Activated naive CD4-positive, alpha-beta T cell treated with anti-CD3 and anti-CD28 coated beads for 36 hours (primary cell): ENCODE results near the gene DPM1. TPM values are rescaled to one million over a fixed set of nuclear protein-coding genes. Genes with fewer than 3 reads are reported as not detected.
A peak's percentile ranks its signal among the peaks of the same experiment; 100 is the strongest.

Source experiments
- CTCF ChIA-PET: fragments of 350-600 bp; sonication (Branson Sonifier 250); formaldehyde crosslinking; loops from one replicate; lab custom pipeline; 2021; ENCODE audit warnings: antibody characterized with exemption; lab: Charles Lee
- DNase-seq: peaks from one replicate; pipeline ENCODE4 v3.0.0-alpha.2; 2020
- H3K27ac Mint-ChIP-seq: one replicate; pipeline ENCODE4 v1.8.0; 2021; ENCODE audit warnings: mild to moderate bottlenecking, mixed read lengths
- H3K27me3 Mint-ChIP-seq: one replicate; pipeline ENCODE4 v1.8.0; 2021; ENCODE audit warnings: low read depth, mixed read lengths
- H3K36me3 Mint-ChIP-seq: one replicate; pipeline ENCODE4 v1.8.0; 2021; ENCODE audit warnings: low read depth, mixed read lengths
- H3K4me1 Mint-ChIP-seq: one replicate; pipeline ENCODE4 v1.8.0; 2021; ENCODE audit warnings: low read depth, mixed read lengths
- H3K4me3 Mint-ChIP-seq: one replicate; pipeline ENCODE4 v1.8.0; 2021; ENCODE audit warnings: mild to moderate bottlenecking, moderate library complexity, mixed read lengths
- H3K9me3 Mint-ChIP-seq: one replicate; pipeline ENCODE4 v1.8.0; 2021; ENCODE audit warnings: mixed read lengths
- intact Hi-C: fragments of 100-400 bp; cut with micrococcal nuclease; formaldehyde crosslinking; loops from one replicate; pipeline ENCODE4 v1.15.1; 2023
- total RNA-seq, 2 experiments: library from RNA; stranded (reverse); gene quantifications; one replicate each; pipeline ENCODE4 v1.2.3, GENCODE V29; 2021

Gene DPM1
- total RNA-seq, 2 experiments from 2014 or later = 64.8 to 66.1 TPM

DNA sequence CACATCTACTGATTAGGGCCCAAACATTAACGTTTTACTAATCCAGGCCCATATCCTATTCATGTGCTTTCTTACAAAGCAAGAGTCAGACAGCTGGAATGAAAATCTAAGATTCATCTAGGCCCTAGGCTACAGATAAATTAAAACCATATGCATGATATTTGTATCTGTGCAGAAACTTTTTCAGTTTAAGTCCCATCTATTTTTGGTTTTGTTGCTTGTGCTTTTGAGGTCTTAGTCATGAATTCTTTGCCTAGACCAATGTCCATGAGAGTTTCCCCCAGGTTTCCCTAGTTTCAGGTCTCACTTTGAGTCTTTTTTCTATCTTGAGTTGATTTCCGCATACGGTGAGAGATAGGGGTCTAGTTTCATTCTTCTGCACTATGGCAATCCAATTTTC lies 47.3 kb downstream of the DPM1 start:
- H3K27me3 Mint-ChIP-seq = no peaks in the 10 kb centered on the region
- CTCF ChIA-PET = interaction anchor here (0.9 to 2.2 kb wide), 4 partner anchors 18 to 161 kb away, joined by 3 to 7 read pairs (median 6); partner anchors contain the start of genes ADNP and BCAS4
- peaks cover 26% of the 10 kb centered on the region for H3K36me3 Mint-ChIP-seq
- no peaks in the 10 kb centered on the region for H3K9me3 Mint-ChIP-seq
- H3K27ac Mint-ChIP-seq = peak overlapping the region; percentile 73
- H3K4me1 Mint-ChIP-seq = peaks cover 68% of the 10 kb centered on the region
- no peak for DNase-seq
- intact Hi-C loops = loop anchor here (5.0 kb wide), 1 partner anchor 94 kb away; no protein-coding TSS in a partner anchor
- H3K4me3 Mint-ChIP-seq = no peak overlapping the region

DNA sequence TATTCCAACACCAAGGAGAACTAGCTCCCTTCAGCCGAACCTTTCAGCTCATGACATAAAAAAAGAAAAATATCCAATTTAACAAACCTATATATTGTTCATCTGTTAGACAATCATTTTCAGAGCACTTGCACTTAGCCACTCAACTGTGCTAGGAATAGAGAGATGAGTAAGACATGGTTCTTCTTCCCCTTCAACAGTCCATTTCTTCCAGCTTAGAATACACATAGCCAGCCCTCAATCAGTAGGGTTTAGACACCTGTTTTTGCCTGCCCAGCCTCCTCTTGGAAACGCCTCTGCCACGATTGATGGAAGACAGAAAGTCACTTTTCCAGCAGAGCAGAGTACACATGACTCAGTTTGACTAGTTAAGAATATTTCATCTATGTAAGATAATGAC lies 48.9 kb downstream of the DPM1 start:
- CTCF ChIA-PET = interaction anchor here (1.4 to 1.6 kb wide), 3 partner anchors 9 to 160 kb away, joined by 4 to 6 read pairs (median 5); no protein-coding TSS in a partner anchor
- no peaks in the 10 kb centered on the region for H3K9me3 Mint-ChIP-seq
- intact Hi-C loops = no loop called here
- peaks cover 64% of the 10 kb centered on the region for H3K4me1 Mint-ChIP-seq
- H3K27me3 Mint-ChIP-seq = no peaks in the 10 kb centered on the region
- H3K27ac Mint-ChIP-seq = peak overlapping the region; percentile 54
- no peak for DNase-seq
- peaks cover 27% of the 10 kb centered on the region for H3K36me3 Mint-ChIP-seq
- no peak overlapping the region for H3K4me3 Mint-ChIP-seq

DNA sequence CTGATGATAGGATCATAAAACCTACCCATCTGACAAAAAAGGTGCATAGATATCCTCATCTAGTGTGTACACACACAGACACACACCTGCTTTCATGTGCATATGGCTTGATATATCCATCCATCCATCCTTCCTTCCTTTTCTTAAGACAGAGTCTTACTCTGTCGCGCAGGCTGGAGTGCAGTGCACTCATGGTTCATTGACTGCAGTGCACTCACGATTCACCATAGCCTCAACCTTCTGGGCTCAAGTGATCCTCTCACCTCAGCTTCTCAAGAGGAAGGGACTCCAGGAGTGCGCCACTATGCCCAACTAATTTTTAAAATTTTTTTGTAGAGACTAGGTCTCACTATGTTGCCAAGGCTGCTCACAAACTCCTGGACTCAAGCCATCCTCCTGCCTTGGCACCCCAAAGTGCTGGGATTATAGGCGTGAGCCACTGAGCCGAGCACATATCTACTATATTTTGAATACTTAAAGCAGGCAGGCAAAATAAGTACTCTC lies 54.2 kb downstream of the DPM1 start:
- CTCF ChIA-PET = interaction anchor here (1.4 kb wide), 1 partner anchor 25 kb away, joined by 4 read pairs; no protein-coding TSS in a partner anchor
- DNase-seq = no peak
- Mint-ChIP-seq H3K9me3 (no peaks in the 10 kb centered on the region), H3K36me3 (peaks cover 28% of the 10 kb centered on the region), H3K27me3 (no peaks in the 10 kb centered on the region), H3K27ac (peak overlapping the region; percentile 53), H3K4me1 (peaks cover 35% of the 10 kb centered on the region), H3K4me3 (no peak overlapping the region)
- intact Hi-C loops = no loop called here

DNA sequence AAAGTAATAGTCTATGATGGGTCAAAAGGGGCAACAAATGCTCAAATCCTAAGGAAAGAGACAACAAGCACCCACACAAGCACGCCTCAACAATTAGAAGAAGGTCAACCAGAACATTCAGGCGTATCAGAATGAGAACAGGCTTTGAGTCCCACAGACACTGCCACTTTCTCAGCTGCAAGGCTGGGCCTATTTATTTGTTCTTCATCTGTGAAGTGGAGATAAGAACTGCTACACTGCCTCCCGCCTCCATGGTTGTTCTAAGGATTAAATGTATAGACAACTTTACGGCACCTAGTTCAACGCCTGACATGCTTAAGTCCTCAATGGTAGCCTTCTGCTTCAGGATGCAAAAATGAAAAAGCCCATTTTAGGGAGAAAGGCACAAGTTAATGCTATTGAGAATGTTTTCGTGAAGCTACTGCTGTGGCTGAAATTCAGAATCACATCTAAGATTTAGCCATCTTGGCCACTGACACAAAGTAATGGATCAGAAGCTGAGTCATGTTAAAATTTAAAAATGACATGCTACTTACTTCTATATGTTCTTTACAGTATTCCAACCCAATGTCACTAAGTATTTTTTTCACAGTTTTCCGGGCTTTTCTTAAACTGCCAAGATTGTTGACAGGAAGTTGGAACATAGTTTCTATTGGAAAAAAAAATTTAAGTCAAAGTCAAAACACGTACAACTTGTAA lies 54.8 kb downstream of the DPM1 start:
- no peak for DNase-seq
- Mint-ChIP-seq H3K36me3 (peaks cover 29% of the 10 kb centered on the region), H3K4me3 (no peak overlapping the region), H3K27ac (peak overlapping the region; percentile 53), H3K4me1 (peaks cover 33% of the 10 kb centered on the region), H3K9me3 (no peaks in the 10 kb centered on the region), H3K27me3 (no peaks in the 10 kb centered on the region)
- intact Hi-C loops = loop anchor here (1.0 kb wide), 1 partner anchor 11 kb away; no protein-coding TSS in a partner anchor
- CTCF ChIA-PET = interaction anchor here (1.4 kb wide), 1 partner anchor 26 kb away, joined by 4 read pairs; no protein-coding TSS in a partner anchor

DNA sequence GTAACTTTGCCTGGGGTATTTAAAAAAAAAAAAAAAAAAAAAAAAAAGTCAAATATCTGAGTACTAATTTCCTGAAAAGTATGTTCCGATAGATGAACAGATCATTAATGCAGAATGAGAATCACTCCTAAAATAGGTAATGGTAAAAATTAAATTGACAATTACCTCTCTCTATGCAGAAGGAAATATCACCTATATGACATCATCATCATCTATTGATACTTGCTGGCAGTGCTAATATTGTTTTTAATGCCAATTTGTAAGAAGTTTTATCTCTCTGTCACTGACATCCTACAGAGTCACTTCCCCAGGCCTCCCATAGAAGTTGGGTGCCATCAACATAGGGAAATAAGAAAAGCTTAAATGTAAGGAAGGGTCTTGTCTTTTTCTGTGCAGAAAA lies 57.0 kb downstream of the DPM1 start:
- H3K27ac Mint-ChIP-seq = no peak overlapping the region
- H3K9me3 Mint-ChIP-seq = no peaks in the 10 kb centered on the region
- H3K4me1 Mint-ChIP-seq = peaks cover 26% of the 10 kb centered on the region
- H3K36me3 Mint-ChIP-seq = peaks cover 32% of the 10 kb centered on the region
- no peak overlapping the region for H3K4me3 Mint-ChIP-seq
- DNase-seq = no peak
- H3K27me3 Mint-ChIP-seq = no peaks in the 10 kb centered on the region
- CTCF ChIA-PET = interaction anchor here (0.6 to 1.6 kb wide), 2 partner anchors 9 to 173 kb away, joined by 4 to 5 read pairs; no protein-coding TSS in a partner anchor
- intact Hi-C loops = no loop called here

DNA sequence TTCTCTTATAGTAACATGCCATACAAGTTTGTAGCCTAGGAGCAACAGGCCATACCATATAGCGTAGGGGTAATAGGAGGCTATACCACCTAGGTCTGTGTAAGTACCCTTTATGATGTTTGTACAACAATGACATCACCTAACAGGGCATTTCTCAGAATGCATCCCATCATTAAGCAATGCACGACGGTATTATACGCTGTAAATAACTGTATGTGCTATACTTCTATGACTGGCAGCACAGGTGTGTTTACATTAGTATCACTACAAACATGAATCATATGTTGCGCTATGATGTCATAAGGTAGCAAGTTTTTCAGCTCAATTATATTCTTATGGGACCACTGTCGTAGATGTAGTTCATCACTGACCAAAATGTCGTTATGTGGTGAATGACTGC lies 58.1 kb downstream of the DPM1 start:
- no peak overlapping the region for H3K27ac Mint-ChIP-seq
- H3K4me3 Mint-ChIP-seq = no peak overlapping the region
- no peaks in the 10 kb centered on the region for H3K27me3 Mint-ChIP-seq
- DNase-seq = no peak
- H3K36me3 Mint-ChIP-seq = peaks cover 34% of the 10 kb centered on the region
- peaks cover 20% of the 10 kb centered on the region for H3K4me1 Mint-ChIP-seq
- H3K9me3 Mint-ChIP-seq = no peaks in the 10 kb centered on the region
- intact Hi-C loops = no loop called here
- CTCF ChIA-PET = interaction anchor here (1.3 to 1.6 kb wide), 2 partner anchors 10 to 30 kb away, joined by 3 to 4 read pairs; no protein-coding TSS in a partner anchor

DNA sequence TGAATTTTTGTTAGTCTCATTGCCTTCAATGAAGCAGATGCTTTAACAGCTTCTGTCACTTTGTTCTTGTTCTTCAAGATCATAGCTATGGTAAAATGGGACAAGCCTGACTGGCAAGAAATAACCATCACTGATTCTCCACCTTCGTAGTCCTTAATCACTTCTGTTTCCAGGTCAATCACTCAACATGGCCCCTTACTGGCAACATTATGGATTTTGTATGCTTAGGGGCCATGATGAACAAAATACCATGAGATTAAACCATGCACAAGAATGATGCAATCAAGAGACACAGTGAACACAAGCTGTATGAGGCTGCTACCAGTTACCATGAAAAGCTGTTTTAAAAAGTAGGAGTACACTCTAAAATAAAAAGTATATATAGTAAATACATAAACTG lies 59.9 kb downstream of the DPM1 start:
- peaks cover 15% of the 10 kb centered on the region for H3K4me1 Mint-ChIP-seq
- DNase-seq = no peak
- CTCF ChIA-PET = interaction anchor here (1.4 to 1.9 kb wide), 2 partner anchors 31 to 33 kb away, joined by 4 to 5 read pairs; partner anchors contain the start of gene ADNP

DNA sequence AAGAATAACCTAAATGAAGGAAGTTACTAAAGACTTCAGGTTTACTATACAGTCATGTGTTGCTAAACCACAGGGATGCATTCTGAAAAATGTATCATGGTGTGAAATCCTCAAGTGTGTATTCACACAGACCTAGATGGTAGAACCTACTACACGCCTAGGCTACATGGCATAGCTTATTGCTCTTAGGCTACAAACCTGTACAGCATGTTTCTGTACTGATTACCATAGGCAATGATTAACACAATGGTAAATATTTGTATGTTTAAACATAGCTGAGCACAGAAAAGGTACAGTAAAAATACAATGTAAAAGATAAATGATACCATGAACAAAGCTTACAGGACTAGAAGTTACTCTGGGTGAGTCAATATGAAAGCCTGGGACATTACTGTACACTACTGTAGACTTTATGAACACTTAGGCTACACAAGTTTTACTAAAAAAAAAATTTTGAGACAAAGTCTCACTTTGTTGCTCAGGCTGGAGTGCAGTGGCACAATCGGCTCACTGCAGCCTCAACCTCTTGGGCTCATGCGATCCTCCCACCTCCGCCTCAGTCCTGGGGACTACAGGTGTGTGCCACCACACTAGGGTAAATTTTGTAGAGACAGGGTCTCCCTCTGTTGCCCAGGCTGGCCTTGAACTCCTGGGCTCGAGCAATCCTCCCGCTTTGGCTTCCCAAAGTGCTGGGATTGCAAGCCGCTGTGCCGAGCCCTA lies 63.1 kb downstream of the DPM1 start:
- intact Hi-C loops = loop anchor here (2.0 kb wide), 1 partner anchor 34 kb away; no protein-coding TSS in a partner anchor
- Mint-ChIP-seq H3K27me3 (no peaks in the 10 kb centered on the region), H3K4me1 (peaks cover 28% of the 10 kb centered on the region), H3K4me3 (no peak overlapping the region), H3K27ac (no peak overlapping the region), H3K36me3 (peaks cover 43% of the 10 kb centered on the region), H3K9me3 (no peaks in the 10 kb centered on the region)
- CTCF ChIA-PET = interaction anchor here (1.0 to 1.7 kb wide), 3 partner anchors 30 to 101 kb away, joined by 4 to 6 read pairs (median 5); no protein-coding TSS in a partner anchor
- DNase-seq = no peak

More for the DNA sequence above, 59.9 kb downstream of the DPM1 start:
- no peaks in the 10 kb centered on the region for H3K27me3 Mint-ChIP-seq
- peaks cover 37% of the 10 kb centered on the region for H3K36me3 Mint-ChIP-seq
- no peak overlapping the region for H3K4me3 Mint-ChIP-seq
- H3K27ac Mint-ChIP-seq = peak overlapping the region; percentile 69
- H3K9me3 Mint-ChIP-seq = no peaks in the 10 kb centered on the region
- intact Hi-C loops = no loop called here

DNA sequence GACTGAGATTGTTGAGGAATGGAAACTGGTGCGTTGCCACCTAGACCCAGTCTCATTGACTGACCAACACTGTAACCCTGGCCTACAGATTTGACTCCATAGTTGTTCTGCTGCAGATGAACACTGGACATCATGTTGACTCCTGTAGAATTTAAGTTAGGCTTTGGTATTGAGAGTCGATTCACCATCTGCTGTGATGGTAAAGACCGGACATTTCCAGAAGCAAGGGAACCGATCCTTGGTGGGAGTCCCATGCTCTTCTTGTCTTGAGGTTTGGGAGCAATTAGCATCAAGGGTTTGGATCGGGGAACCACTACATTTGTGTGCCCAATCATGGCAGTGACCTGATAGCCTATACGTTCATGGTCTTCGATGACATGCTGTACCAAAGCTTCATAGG lies 64.7 kb downstream of the DPM1 start:
- Mint-ChIP-seq H3K4me3 (no peak overlapping the region), H3K4me1 (peaks cover 28% of the 10 kb centered on the region), H3K27ac (no peak overlapping the region), H3K36me3 (peaks cover 43% of the 10 kb centered on the region), H3K27me3 (no peaks in the 10 kb centered on the region), H3K9me3 (no peaks in the 10 kb centered on the region)
- DNase-seq = no peak
- CTCF ChIA-PET = no interaction called here
- intact Hi-C loops = loop anchor here (2.0 kb wide), 1 partner anchor 35 kb away; no protein-coding TSS in a partner anchor

DNA sequence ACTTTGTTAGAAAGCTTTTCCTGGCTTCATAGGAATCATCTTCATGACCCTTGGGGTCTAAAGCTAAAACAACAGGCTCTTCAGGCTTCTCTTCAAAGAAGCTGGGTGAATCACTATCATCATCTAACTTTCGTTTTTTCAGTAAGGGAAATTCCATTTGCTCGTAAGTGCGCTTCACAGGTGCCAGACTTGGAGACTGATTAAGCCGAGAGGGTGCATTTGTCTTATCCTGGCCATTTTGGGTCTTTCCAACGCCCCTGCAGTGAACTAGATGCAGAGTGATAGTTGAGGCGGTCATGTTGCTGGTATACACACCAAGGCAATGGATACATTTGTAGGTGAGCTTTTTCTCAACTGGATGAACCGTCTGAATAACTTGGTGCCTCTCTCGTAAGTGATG lies 65.9 kb downstream of the DPM1 start:
- CTCF ChIA-PET = interaction anchor here (1.6 kb wide), 1 partner anchor 73 kb away, joined by 3 read pairs; no protein-coding TSS in a partner anchor
- H3K9me3 Mint-ChIP-seq = no peaks in the 10 kb centered on the region
- H3K27me3 Mint-ChIP-seq = no peaks in the 10 kb centered on the region
- H3K36me3 Mint-ChIP-seq = peaks cover 39% of the 10 kb centered on the region
- H3K27ac Mint-ChIP-seq = peak overlapping the region; percentile 77
- H3K4me3 Mint-ChIP-seq = no peak overlapping the region
- peaks cover 28% of the 10 kb centered on the region for H3K4me1 Mint-ChIP-seq
- peak; percentile 16 for DNase-seq
- intact Hi-C loops = no loop called here

DNA sequence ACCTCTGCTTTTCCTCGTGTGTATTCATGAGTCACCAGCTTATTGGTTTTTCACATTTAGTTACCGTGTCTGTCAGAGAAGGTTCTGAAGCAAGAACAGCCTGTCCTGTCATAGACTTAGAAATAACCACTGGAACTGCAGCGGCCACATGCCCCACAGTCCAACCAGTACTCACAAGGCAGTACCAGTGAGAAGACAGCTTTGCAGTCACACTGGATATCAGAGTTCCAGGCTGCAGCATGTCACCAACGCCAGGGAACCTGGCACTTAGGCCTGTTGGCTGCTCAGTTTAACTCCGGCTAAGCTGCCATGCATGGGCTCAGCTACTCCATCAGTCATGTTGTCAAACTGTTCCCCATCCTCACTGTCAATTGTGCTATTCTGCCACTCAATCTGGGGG lies 67.2 kb downstream of the DPM1 start:
- intact Hi-C loops = no loop called here
- Mint-ChIP-seq H3K36me3 (peaks cover 38% of the 10 kb centered on the region), H3K4me1 (peaks cover 28% of the 10 kb centered on the region), H3K4me3 (no peak overlapping the region), H3K9me3 (no peaks in the 10 kb centered on the region), H3K27ac (peak overlapping the region; percentile 77), H3K27me3 (no peaks in the 10 kb centered on the region)
- no peak for DNase-seq
- CTCF ChIA-PET = interaction anchor here (0.8 to 1.8 kb wide), 3 partner anchors 36 to 97 kb away, joined by 4 to 5 read pairs (median 4); no protein-coding TSS in a partner anchor

DNA sequence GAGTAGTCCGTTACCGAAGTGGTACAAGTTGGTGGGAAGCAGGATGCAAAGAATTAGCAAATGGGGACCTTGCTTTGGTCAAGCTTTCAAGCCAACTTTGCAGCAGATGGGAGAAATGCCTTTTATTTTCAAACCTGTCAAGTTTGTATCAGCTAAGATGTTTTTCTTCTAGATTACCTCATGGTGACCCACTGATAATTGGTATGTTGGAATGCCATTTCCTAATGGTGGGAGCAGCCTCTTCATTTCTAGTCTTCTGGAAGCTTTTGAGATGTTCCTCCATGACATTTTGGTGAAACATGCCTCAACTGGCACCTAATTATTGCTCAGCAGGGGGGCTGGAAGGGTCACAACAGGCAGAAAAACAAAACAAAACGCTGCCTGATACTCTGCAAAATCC lies 70.8 kb downstream of the DPM1 start:
- Mint-ChIP-seq H3K27me3 (no peaks in the 10 kb centered on the region), H3K9me3 (no peaks in the 10 kb centered on the region), H3K27ac (no peak overlapping the region), H3K4me3 (no peak overlapping the region), H3K4me1 (peaks cover 14% of the 10 kb centered on the region), H3K36me3 (peaks cover 25% of the 10 kb centered on the region)
- CTCF ChIA-PET = no interaction called here
- no peak for DNase-seq
- intact Hi-C loops = no loop called here
